ENCODE data around the gene CDH22. TPM values are rescaled to one million over a fixed set of nuclear protein-coding genes. Genes with fewer than 3 reads are reported as not detected.

Gene CDH22
- total and polyA plus RNA-seq, 10 of the 15 experiments (the other 5 are each of a cell fraction or from before 2014, with no cell fraction given), result not detected

GRCh38 chr20:46182276-46183200, 125.8 kb downstream of the CDH22 start:
- no peak for DNase-seq (ENCODE audit: low read depth, low spot score)

More at GRCh38 chr20:46182276-46183200, 125.8 kb downstream of the CDH22 start:
- H3K9me3 ChIP-seq (replicated peaks; ENCODE audit: control insufficient read depth, insufficient read depth, low read length), result no peaks in the 10 kb centered on the region
- H4K20me1 ChIP-seq (ENCODE audit: control insufficient read depth, insufficient read depth), result no peaks in the 10 kb centered on the region
- ChIA-PET CTCF (interaction anchor here (0.6 to 1.8 kb wide), 3 partner anchors 63 to 168 kb away, joined by 3 to 6 read pairs (median 3); no protein-coding TSS in a partner anchor), SMC1A (ENCODE audit: uncharacterized antibody, unreplicated experiment) (interaction anchor here (1.3 kb wide), 1 partner anchor 16 kb away, joined by 3 read pairs; no protein-coding TSS in a partner anchor), POLR2A (interaction anchor here (0.5 kb wide), 1 partner anchor 44 kb away, joined by 5 read pairs; no protein-coding TSS in a partner anchor), RAD21 (ENCODE audit: unreplicated experiment) (no interaction called here)
- intact Hi-C loops (cut with micrococcal nuclease; ENCODE audit: unreplicated experiment), result no loop called here
- no peak overlapping the region for H3K9ac ChIP-seq (ENCODE audit: control insufficient read depth, insufficient read depth, low read length)
- 13% methylated on average over 13 of the region's 13 CpGs for WGBS (ENCODE audit: insufficient coverage, insufficient replicate concordance, low lambda C conversion rate, missing lambda C conversion rate)
- no peak overlapping the region for H2AFZ ChIP-seq (ENCODE audit: control insufficient read depth, low read depth, low read length)
- H3K27me3 ChIP-seq (replicated peaks in 1 of 2; ENCODE audit: control insufficient read depth in 2 of 2, insufficient read depth in 2 of 2, low read length in 1 of 2), result peaks cover 2 to 6% of the 10 kb centered on the region in 2 experiments
- FAIRE-seq, result no peak
- in situ Hi-C loops (cut with MboI), result no loop called here
- no peak for TF ChIP-seq PAX5 (IDR thresholded peaks at IDR 0.05; ENCODE audit: borderline replicate concordance, low read depth, low read length)
- no peak for TF ChIP-seq ZNF207 (IDR thresholded peaks at IDR 0.05; ENCODE audit: borderline replicate concordance)
- TF ChIP-seq ZZZ3 (IDR thresholded peaks at IDR 0.05; ENCODE audit: control insufficient read depth, insufficient read length, low read depth), result no peak
- no peak for TF ChIP-seq RAD21 (IDR thresholded peaks at IDR 0.05; ENCODE audit: insufficient read depth, low read depth, low read length)
- TF ChIP-seq CBX3 (IDR thresholded peaks at IDR 0.05; ENCODE audit: borderline replicate concordance, low read depth), result no peak
- no peak for TF ChIP-seq NFYB (IDR thresholded peaks at IDR 0.05; ENCODE audit: insufficient read depth, low read depth, low read length)
- no peak for TF ChIP-seq TARDBP (IDR thresholded peaks at IDR 0.05; ENCODE audit: borderline replicate concordance)
- TF ChIP-seq ZBTB33 (IDR thresholded peaks at IDR 0.05), result no peak
- no peak for TF ChIP-seq E2F8 (IDR thresholded peaks at IDR 0.05; ENCODE audit: low read depth, partially characterized antibody)
- TF ChIP-seq CBX5 (IDR thresholded peaks at IDR 0.05; ENCODE audit: low read depth), result no peak
- TF ChIP-seq NFXL1 (IDR thresholded peaks at IDR 0.05; ENCODE audit: borderline replicate concordance), result no peak
- TF ChIP-seq JUNB (IDR thresholded peaks at IDR 0.05), result no peak
- no peak for TF ChIP-seq FOS (IDR thresholded peaks at IDR 0.05; ENCODE audit: borderline replicate concordance, extremely low read depth, insufficient read length)
- no peak for TF ChIP-seq E2F4 (IDR thresholded peaks at IDR 0.05; ENCODE audit: low read depth, low read length)
- no peak for TF ChIP-seq SMAD1 (IDR thresholded peaks at IDR 0.05; ENCODE audit: low read depth, partially characterized antibody)
- TF ChIP-seq CHD4 (IDR thresholded peaks at IDR 0.05), result no peak
- no peak for TF ChIP-seq CBFB (IDR thresholded peaks at IDR 0.05; ENCODE audit: low read depth)
- no peak for TF ChIP-seq SPI1 (IDR thresholded peaks at IDR 0.05; ENCODE audit: borderline replicate concordance, insufficient read depth, low read depth, low read length)
- ATAC-seq, result no peak
- no peak overlapping the region for H3K4me3 ChIP-seq
- H3K4me1 ChIP-seq (ENCODE audit: control insufficient read depth, insufficient read depth, low read length), result no peaks in the 10 kb centered on the region
- no peak overlapping the region for H3K4me2 ChIP-seq (ENCODE audit: control insufficient read depth, insufficient read depth)
- no TSS peak for BruUV-seq (replicated peaks)
- H3K27ac ChIP-seq (ENCODE audit: control insufficient read depth, insufficient read depth), result no peak overlapping the region
- no peaks in the 10 kb centered on the region; a peak in 1 of 4 replicates for H3K36me3 ChIP-seq (ENCODE audit: control insufficient read depth in 2 of 2, insufficient read depth in 2 of 2, low read length in 1 of 2)
- H3K79me2 ChIP-seq (ENCODE audit: control insufficient read depth, insufficient read depth, low read length), result no peaks in the 10 kb centered on the region

Measured in GM12878 (cell line).